HPDE6-E6E7 (cell line): Measurements from ENCODE around the gene MYO9A.
"Not testable (repeated sequence)": the region's sequence is repeated elsewhere in the genome, so short reads cannot be mapped to it uniquely, and the experiment has no call there.

Source experiments
- DNase-seq: peaks from one replicate; pipeline ENCODE4 v3.0.0; 2011; ENCODE audit warnings: missing footprints; ENCODE audit errors: extremely low spot score

The MYO9A gene

GRCh38 chr15:71945012-71945411 is 172.9 kb downstream of the MYO9A start:
- DNase-seq = no peak

GRCh38 chr15:71943806-71944205 is 174.1 kb downstream of the MYO9A start:
- DNase-seq = no peak

- DNase-seq = no peak
Observed at GRCh38 chr15:71939981-71940588, 177.9 kb downstream of the MYO9A start.

- DNase-seq = no peak
Observed at GRCh38 chr15:71937650-71938311, 180.2 kb downstream of the MYO9A start.

GRCh38 chr15:71934446-71934845 is 183.5 kb downstream of the MYO9A start:
- no peak for DNase-seq

GRCh38 chr15:71932689-71933088 is 185.3 kb downstream of the MYO9A start:
- DNase-seq = no peak

GRCh38 chr15:71931261-71931660 is 186.7 kb downstream of the MYO9A start:
- DNase-seq = no peak

- DNase-seq = no peak
Observed at GRCh38 chr15:71925145-71925544, 192.8 kb downstream of the MYO9A start.

- DNase-seq = peak; percentile 69
Observed at GRCh38 chr15:71921191-71921590, 196.8 kb downstream of the MYO9A start.

GRCh38 chr15:71920573-71920972 is 197.4 kb downstream of the MYO9A start:
- no peak for DNase-seq

GRCh38 chr15:71916834-71917233 is 201.1 kb downstream of the MYO9A start:
- DNase-seq = no peak

- DNase-seq = no peak
Observed at GRCh38 chr15:71914092-71914491, 203.9 kb downstream of the MYO9A start.

GRCh38 chr15:71899674-71900073 is 218.3 kb downstream of the MYO9A start:
- no peak for DNase-seq

GRCh38 chr15:71893691-71894090 is 224.3 kb downstream of the MYO9A start:
- no peak for DNase-seq

- no peak for DNase-seq
Observed at GRCh38 chr15:71892335-71892734, 225.6 kb downstream of the MYO9A start.

GRCh38 chr15:71891026-71891425 is 226.9 kb downstream of the MYO9A start:
- no peak for DNase-seq

- no peak for DNase-seq
Observed at GRCh38 chr15:71889947-71890346, 228.0 kb downstream of the MYO9A start.

GRCh38 chr15:71889385-71889784 is 228.6 kb downstream of the MYO9A start:
- no peak for DNase-seq

GRCh38 chr15:71888797-71889196 is 229.2 kb downstream of the MYO9A start:
- no peak for DNase-seq

GRCh38 chr15:71885390-71885789 is 232.6 kb downstream of the MYO9A start:
- no peak for DNase-seq

- no peak for DNase-seq
Observed at GRCh38 chr15:71883447-71883846, 234.5 kb downstream of the MYO9A start.

- DNase-seq = no peak
Observed at GRCh38 chr15:71880276-71880675, 237.7 kb downstream of the MYO9A start.

GRCh38 chr15:71874245-71874644 is 243.7 kb downstream of the MYO9A start:
- no peak for DNase-seq

- not testable (repeated sequence) for DNase-seq
Observed at GRCh38 chr15:71858232-71858631, 259.7 kb downstream of the MYO9A start.
